Measurements from ENCODE around the gene OR51B4.
"Not testable (repeated sequence)": the region's sequence is repeated elsewhere in the genome, so short reads cannot be mapped to it uniquely, and the experiment has no call there.

Gene OR51B4

DNA sequence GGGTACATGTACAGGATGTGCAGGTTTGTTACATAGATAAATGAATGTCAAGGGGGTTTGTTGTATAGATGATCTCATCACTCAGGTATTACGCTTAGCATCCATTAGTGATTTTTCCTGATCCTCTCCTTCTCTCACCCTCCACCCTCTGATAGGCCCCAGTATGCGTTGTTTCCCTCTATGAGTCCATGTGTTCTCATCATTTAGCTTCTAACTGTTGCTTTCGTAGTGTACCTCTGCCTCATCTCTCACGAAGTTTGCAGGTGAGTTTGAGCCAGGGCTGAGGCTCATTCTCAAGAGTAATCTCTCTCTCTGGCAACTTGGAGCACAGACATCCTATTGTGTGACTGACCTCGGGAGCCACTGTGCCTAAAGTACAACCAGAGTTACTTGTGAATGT is 27.4 kb downstream of the OR51B4 start:
- no peak for DNase-seq (ENCODE audit: low read depth in 2 of 2)

DNA sequence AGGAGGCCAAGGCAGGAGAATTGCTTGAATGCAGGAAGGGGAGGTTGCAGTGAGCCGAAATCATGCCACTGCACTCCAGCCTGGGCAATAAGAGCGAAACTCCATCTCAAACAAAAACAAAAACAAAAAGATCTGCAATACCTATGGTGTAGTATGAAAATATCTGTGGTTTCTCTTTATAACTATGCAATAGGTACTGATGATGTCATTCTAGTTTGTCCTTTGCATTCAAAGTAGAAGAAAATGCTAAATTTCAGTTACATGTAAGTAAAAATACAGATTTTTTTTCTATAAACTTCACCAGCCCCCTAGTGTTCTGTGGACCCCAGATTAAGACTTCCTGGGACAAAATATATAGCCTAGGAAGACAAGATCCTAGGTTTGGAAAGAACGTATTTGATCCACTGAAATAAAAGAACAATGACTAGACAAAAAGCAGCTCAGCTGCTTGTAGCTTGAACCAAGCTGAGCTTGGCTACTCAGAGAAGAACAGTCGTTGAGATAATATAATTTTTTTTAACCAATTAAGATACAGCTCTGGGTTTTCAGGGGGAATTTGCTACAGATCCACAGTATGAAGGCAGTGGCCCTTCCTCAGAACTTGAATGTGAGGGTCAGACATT is 29.2 kb downstream of the OR51B4 start:
- DNase-seq (ENCODE audit: low read depth in 2 of 2): no peak

GRCh38 chr11:5269715-5270147 is 32.0 kb downstream of the OR51B4 start, which contains the start of gene HBE1:
HBE1 (minus strand) TSS chr11:5269945; CDS start chr11:5269890, 55 bp downstream.
- DNase-seq (ENCODE audit: low read depth in 2 of 2): no peak

GRCh38 chr11:5267033-5267563 is 34.6 kb downstream of the OR51B4 start:
- no peak for DNase-seq (ENCODE audit: low read depth in 2 of 2)

- DNase-seq (ENCODE audit: low read depth in 2 of 2): no peak
These were observed 35.1 kb downstream of the OR51B4 start for GRCh38 chr11:5266609-5267008.

- no peak for DNase-seq (ENCODE audit: low read depth in 2 of 2)
These were observed 35.9 kb downstream of the OR51B4 start for GRCh38 chr11:5265832-5266231.

- DNase-seq (ENCODE audit: low read depth in 2 of 2): no peak
These were observed 43.0 kb downstream of the OR51B4 start for GRCh38 chr11:5258543-5259262.

GRCh38 chr11:5257296-5257695 is 44.5 kb downstream of the OR51B4 start:
- no peak for DNase-seq (ENCODE audit: low read depth in 2 of 2)

GRCh38 chr11:5254646-5255413 is 46.9 kb downstream of the OR51B4 start, which contains the start of gene HBG2:
HBG2 (minus strand) TSS chr11:5254781; CDS start chr11:5254728, 53 bp downstream.
- not testable (repeated sequence) for DNase-seq (ENCODE audit: low read depth in 2 of 2)

DNA sequence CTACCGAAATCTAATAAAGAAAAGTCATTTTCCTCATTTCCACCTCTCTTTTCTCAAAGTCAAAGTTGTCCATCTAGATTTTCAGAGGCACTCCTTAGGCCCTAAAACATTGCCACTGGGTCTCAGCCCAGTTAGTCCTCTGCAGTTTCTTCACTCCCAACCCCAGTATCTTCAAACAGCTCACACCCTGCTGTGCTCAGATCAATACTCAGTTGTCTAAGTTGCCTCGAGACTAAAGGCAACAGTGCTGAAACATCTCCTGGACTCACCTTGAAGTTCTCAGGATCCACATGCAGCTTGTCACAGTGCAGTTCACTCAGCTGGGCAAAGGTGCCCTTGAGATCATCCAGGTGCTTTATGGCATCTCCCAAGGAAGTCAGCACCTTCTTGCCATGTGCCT is 47.7 kb downstream of the OR51B4 start:
- DNase-seq (ENCODE audit: low read depth in 2 of 2): not testable (repeated sequence)

DNA sequence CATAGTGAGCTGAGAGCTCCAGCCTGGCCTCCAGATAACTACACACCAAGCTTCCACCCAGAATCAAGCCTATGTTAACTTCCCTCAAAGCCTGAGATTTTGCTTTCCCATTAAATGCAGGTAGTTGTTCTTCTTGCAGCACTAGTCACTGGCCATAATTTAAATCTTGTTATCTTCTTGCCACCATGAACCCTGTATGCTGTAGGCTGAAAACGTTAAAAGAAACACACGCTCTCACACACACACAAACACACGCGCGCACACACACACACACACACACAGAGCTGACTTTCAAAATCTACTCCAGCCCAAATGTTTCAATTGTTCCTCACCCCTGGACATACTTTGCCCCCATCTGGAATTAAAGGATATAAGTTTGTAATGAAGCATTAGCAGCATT is 48.3 kb downstream of the OR51B4 start:
- not testable (repeated sequence) for DNase-seq (ENCODE audit: low read depth in 2 of 2)

GRCh38 chr11:5252919-5253265 is 48.9 kb downstream of the OR51B4 start:
- no peak for DNase-seq (ENCODE audit: low read depth in 2 of 2)

- no peak for DNase-seq (ENCODE audit: low read depth in 2 of 2)
These were observed 49.4 kb downstream of the OR51B4 start for GRCh38 chr11:5252192-5252918.

DNA sequence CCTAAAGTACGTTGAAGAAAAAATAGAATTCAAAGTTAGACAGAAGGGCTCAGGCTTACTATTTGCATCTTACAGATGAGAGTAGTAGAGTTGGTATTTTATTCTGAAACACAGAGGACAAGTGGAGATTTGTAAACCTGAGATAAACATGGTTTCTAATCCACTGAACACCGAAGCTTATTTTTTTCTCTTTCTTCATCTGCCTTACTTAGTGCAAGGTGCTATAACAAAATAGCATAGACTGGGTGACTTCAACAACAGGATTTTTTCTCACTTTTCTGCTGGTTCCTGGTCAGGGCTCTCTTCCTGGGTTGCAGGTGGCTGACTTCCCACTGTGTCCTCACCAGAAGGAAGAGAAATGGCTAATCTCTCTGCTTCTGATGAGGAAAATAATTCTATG is 50.0 kb downstream of the OR51B4 start:
- no peak for DNase-seq (ENCODE audit: low read depth in 2 of 2)

All from stimulated activated CD8-positive, alpha-beta memory T cell treated with anti-CD3 and anti-CD28 coated beads, Interleukin-2, amount 100 ng/mL, for 48 hours (primary cell).